Measurements from ENCODE around the gene PRSS22. TPM values are rescaled to one million over a fixed set of nuclear protein-coding genes. Genes with fewer than 3 reads are reported as not detected.

Gene PRSS22
- polyA plus RNA-seq, 1 of the 3 experiments (the other 2 are of a cell fraction), result not detected

- no peak for DNase-seq
- 51% methylated on average over 5 of the region's 7 CpGs for WGBS (ENCODE audit: low lambda C conversion rate)
- CTCF ChIA-PET, result no interaction called here
Observed at GRCh38 chr16:2833776-2834175, 24.2 kb downstream of the PRSS22 start.

DNA sequence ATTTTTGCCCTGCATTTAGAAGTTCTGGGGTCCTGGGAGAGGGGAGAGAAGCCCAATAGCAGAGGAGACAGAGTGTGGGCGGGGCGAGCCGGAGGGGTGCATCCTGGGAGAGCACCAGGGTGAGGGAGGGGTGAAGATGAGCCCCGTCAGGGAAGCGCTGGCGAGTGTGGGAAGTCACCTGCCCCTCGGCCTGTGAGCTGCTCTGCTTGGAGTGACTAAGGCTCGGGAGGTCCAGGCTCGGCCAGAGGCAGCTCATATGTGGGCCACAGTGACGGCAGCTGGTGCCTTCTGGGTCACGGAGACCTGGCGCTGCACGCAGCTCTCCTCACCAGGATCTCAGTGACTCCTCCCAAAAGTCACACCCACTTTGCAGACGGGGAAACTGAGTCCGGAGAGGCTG, 26.8 kb downstream of the PRSS22 start:
- WGBS (ENCODE audit: low lambda C conversion rate), result 77% methylated on average over 15 of the region's 15 CpGs
- Histone ChIP-seq H3K27me3 (ENCODE audit: insufficient read depth) (no peaks in the 10 kb centered on the region; the same call in 1 of the 2 replicates), H3K79me2 (ENCODE audit: insufficient read depth) (no peaks in the 10 kb centered on the region), H2AFZ (ENCODE audit: low read depth) (no peak overlapping the region), H3K27ac (ENCODE audit: low read depth in 2 of 2, low read length in 1 of 2) (no peak overlapping the region), H3K4me1 (ENCODE audit: control insufficient read depth in 1 of 2, insufficient read depth in 2 of 2, low read depth in 1 of 2, low read length in 1 of 2) (peaks cover 3 to 15% of the 10 kb centered on the region in 2 experiments; a peak in 1 of 4 replicates), H3K4me3 (ENCODE audit: low read depth in 2 of 2, low read length in 1 of 2) (no peak overlapping the region), H3K4me2 (no peak overlapping the region), H4K20me1 (ENCODE audit: insufficient read depth) (no peaks in the 10 kb centered on the region), H3K9ac (no peak overlapping the region), H3F3A (replicated peaks; ENCODE audit: insufficient read depth) (peaks cover 9% of the 10 kb centered on the region), H3K9me3 (no peaks in the 10 kb centered on the region), H3K9me2 (no peaks in the 10 kb centered on the region), H3K36me3 (replicated peaks in 1 of 2; ENCODE audit: control insufficient read depth in 1 of 2, insufficient read depth in 2 of 2, low read length in 1 of 2) (no peaks in the 10 kb centered on the region)
- ChIA-PET CTCF (interaction anchor here (1.0 to 2.8 kb wide), 4 partner anchors 9 to 37 kb away, joined by 3 to 16 read pairs (median 5); no protein-coding TSS in a partner anchor), POLR2A (no interaction called here)
- no peak for DNase-seq
- TF ChIP-seq MAX (IDR thresholded peaks at IDR 0.05; ENCODE audit: low read depth) (no peak), CHD2 (IDR thresholded peaks at IDR 0.05; ENCODE audit: low read length, partially characterized antibody) (no peak), ELF1 (IDR thresholded peaks at IDR 0.05) (no peak)

More at GRCh38 chr16:2833776-2834175, 24.2 kb downstream of the PRSS22 start:
- H3K9me2 ChIP-seq, result no peaks in the 10 kb centered on the region
- H3K36me3 ChIP-seq (replicated peaks in 1 of 2; ENCODE audit: control insufficient read depth in 1 of 2, insufficient read depth in 2 of 2, low read length in 1 of 2), result no peaks in the 10 kb centered on the region
- H4K20me1 ChIP-seq (ENCODE audit: insufficient read depth), result no peaks in the 10 kb centered on the region
- POLR2A ChIA-PET, result no interaction called here
- H3K4me3 ChIP-seq (ENCODE audit: low read depth in 2 of 2, low read length in 1 of 2), result no peak overlapping the region
- no peak overlapping the region for H3K4me2 ChIP-seq
- H3K4me1 ChIP-seq (ENCODE audit: control insufficient read depth in 1 of 2, insufficient read depth in 2 of 2, low read depth in 1 of 2, low read length in 1 of 2), result peaks cover 4 to 15% of the 10 kb centered on the region in 2 experiments; a peak in 1 of 4 replicates
- no peaks in the 10 kb centered on the region for H3K9me3 ChIP-seq
- H3K27ac ChIP-seq (ENCODE audit: low read depth in 2 of 2, low read length in 1 of 2), result no peak overlapping the region
- no peaks in the 10 kb centered on the region for H3K79me2 ChIP-seq (ENCODE audit: insufficient read depth)
- TF ChIP-seq RCOR1 (IDR thresholded peaks at IDR 0.05; ENCODE audit: low read length), result no peak
- TF ChIP-seq ZBTB33 (IDR thresholded peaks at IDR 0.05; ENCODE audit: borderline replicate concordance, low read depth), result no peak
- TF ChIP-seq RAD21 (IDR thresholded peaks at IDR 0.05; ENCODE audit: low read length), result no peak
- no peak for TF ChIP-seq RXRA (IDR thresholded peaks at IDR 0.05; ENCODE audit: borderline replicate concordance, low read depth)
- TF ChIP-seq YY1 (IDR thresholded peaks at IDR 0.05; ENCODE audit: low read depth), result no peak
- TF ChIP-seq TEAD4 (IDR thresholded peaks at IDR 0.05; ENCODE audit: borderline replicate concordance, insufficient read depth), result no peak
- TF ChIP-seq GABPA (IDR thresholded peaks at IDR 0.05; ENCODE audit: low read depth), result no peak
- TF ChIP-seq SIN3A (IDR thresholded peaks at IDR 0.05; ENCODE audit: borderline replicate concordance, low read depth, low read length), result no peak
- no peak for TF ChIP-seq FOXJ3 (CRISPR knock-in tag; IDR thresholded peaks at IDR 0.05)
- H3K9ac ChIP-seq, result no peak overlapping the region
- no peaks in the 10 kb centered on the region; the same call in 1 of the 2 replicates for H3K27me3 ChIP-seq (ENCODE audit: insufficient read depth)
- H3F3A ChIP-seq (replicated peaks; ENCODE audit: insufficient read depth), result peaks cover 9% of the 10 kb centered on the region
- no peak overlapping the region for H2AFZ ChIP-seq (ENCODE audit: low read depth)

Measured in SK-N-SH (cell line).